Activated B cell treated with CpG ODN at 0.5 μM for 24 hours (primary cell): ENCODE results near the gene SPATC1L. TPM values are rescaled to one million over a fixed set of nuclear protein-coding genes. Genes with fewer than 3 reads are reported as not detected.

ENCODE experiments used
- ATAC-seq: fragments of 200-7000 bp; cut with Tn5 transposase; one replicate; pipeline ENCODE4 v1.10.0; 2021; ENCODE audit warnings: low read depth, mild to moderate bottlenecking, moderate library complexity
- CTCF ChIA-PET: fragments of 350-600 bp; sonication (Branson Sonifier 250); formaldehyde crosslinking; loops from one replicate; lab custom pipeline; 2021; ENCODE audit warnings: antibody characterized with exemption; lab: Charles Lee
- POLR2A ChIA-PET: fragments of 350-600 bp; sonication (Branson Sonifier 250); formaldehyde crosslinking; loops from one replicate; lab custom pipeline; 2021; ENCODE audit warnings: antibody characterized with exemption; lab: Charles Lee
- DNase-seq: peaks from one replicate; pipeline ENCODE4 v3.0.0; 2022
- H3K27ac Mint-ChIP-seq: one replicate; pipeline ENCODE4 v1.8.0; 2020; ENCODE audit warnings: mixed read lengths
- H3K27me3 Mint-ChIP-seq: one replicate; pipeline ENCODE4 v1.8.0; 2021; ENCODE audit warnings: mixed read lengths
- H3K36me3 Mint-ChIP-seq: one replicate; pipeline ENCODE4 v1.8.0; 2021; ENCODE audit warnings: low read depth, mixed read lengths
- H3K4me1 Mint-ChIP-seq: one replicate; pipeline ENCODE4 v1.8.0; 2021; ENCODE audit warnings: mixed read lengths
- H3K4me3 Mint-ChIP-seq: one replicate; pipeline ENCODE4 v1.8.0; 2020; ENCODE audit warnings: mild to moderate bottlenecking, mixed read lengths
- H3K9me3 Mint-ChIP-seq: one replicate; pipeline ENCODE4 v1.8.0; 2020; ENCODE audit warnings: mixed read lengths
- CTCF ChIP-seq: fragments of 200-600 bp; IDR thresholded peaks from one replicate; pipeline ENCODE4 v1.8.0; 2022; ENCODE audit warnings: antibody characterized with exemption, mild to moderate bottlenecking
- intact Hi-C: fragments of 100-400 bp; cut with micrococcal nuclease; formaldehyde crosslinking; loops from one replicate; pipeline ENCODE4 v1.15.1; 2024
- total RNA-seq: library from RNA; stranded (reverse); gene quantifications from 2 replicates; pipeline ENCODE4 v1.2.3, GENCODE V29; 2022

The SPATC1L gene
- total RNA-seq, 1 donor from 2014 or later: 7.5 TPM

GRCh38 chr21:46117586-46118315 is 66.5 kb downstream of the SPATC1L start:
- H3K4me1 Mint-ChIP-seq: no peaks in the 10 kb centered on the region
- H3K9me3 Mint-ChIP-seq: no peaks in the 10 kb centered on the region
- H3K4me3 Mint-ChIP-seq: no peak overlapping the region
- no peaks in the 10 kb centered on the region for H3K27me3 Mint-ChIP-seq
- ChIA-PET POLR2A (no interaction called here), CTCF (interaction anchor here (0.6 kb wide), 1 partner anchor 159 kb away, joined by 3 read pairs; no protein-coding TSS in a partner anchor)
- intact Hi-C loops: no loop called here
- ATAC-seq (no peak), DNase-seq (peak; percentile 11)
- TF ChIP-seq CTCF: no peak
- H3K27ac Mint-ChIP-seq: no peak overlapping the region
- no peaks in the 10 kb centered on the region for H3K36me3 Mint-ChIP-seq

- DNase-seq (peak; percentile 14), ATAC-seq (no peak)
- ChIA-PET POLR2A (no interaction called here), CTCF (no interaction called here)
- Mint-ChIP-seq H3K9me3 (no peaks in the 10 kb centered on the region), H3K4me3 (no peak overlapping the region), H3K36me3 (no peaks in the 10 kb centered on the region), H3K27ac (no peak overlapping the region), H3K4me1 (no peaks in the 10 kb centered on the region), H3K27me3 (no peaks in the 10 kb centered on the region)
- intact Hi-C loops: no loop called here
- TF ChIP-seq CTCF: no peak
These were observed 67.3 kb downstream of the SPATC1L start for GRCh38 chr21:46116776-46117585.

GRCh38 chr21:46116189-46116775 is 68.0 kb downstream of the SPATC1L start:
- Mint-ChIP-seq H3K4me3 (no peak overlapping the region), H3K9me3 (no peaks in the 10 kb centered on the region), H3K27ac (no peak overlapping the region), H3K36me3 (no peaks in the 10 kb centered on the region), H3K27me3 (no peaks in the 10 kb centered on the region), H3K4me1 (no peaks in the 10 kb centered on the region)
- ChIA-PET POLR2A (no interaction called here), CTCF (no interaction called here)
- DNase-seq: peak; percentile 4
- TF ChIP-seq CTCF: no peak
- ATAC-seq: no peak
- intact Hi-C loops: no loop called here

GRCh38 chr21:46115441-46116188 is 68.6 kb downstream of the SPATC1L start:
- no peaks in the 10 kb centered on the region for H3K4me1 Mint-ChIP-seq
- no peak overlapping the region for H3K4me3 Mint-ChIP-seq
- no peak for ATAC-seq
- no peaks in the 10 kb centered on the region for H3K36me3 Mint-ChIP-seq
- H3K27ac Mint-ChIP-seq: no peak overlapping the region
- no peaks in the 10 kb centered on the region for H3K27me3 Mint-ChIP-seq
- ChIA-PET POLR2A (no interaction called here), CTCF (no interaction called here)
- DNase-seq: peak; percentile 7
- intact Hi-C loops: no loop called here
- no peak for TF ChIP-seq CTCF
- H3K9me3 Mint-ChIP-seq: no peaks in the 10 kb centered on the region
